ENCODE results near the gene ATP6V1C2.
A peak's percentile ranks its signal among the peaks of the same experiment; 100 is the strongest.

ATP6V1C2 gene

GRCh38 chr2:10792001-10792634 lies 70.7 kb downstream of the ATP6V1C2 start:
- Histone ChIP-seq H3K27me3 (ENCODE audit: insufficient read depth, low read length, poor library complexity) (no peaks in the 10 kb centered on the region), H3K4me3 (ENCODE audit: low read length) (no peak overlapping the region), H4K8ac (ENCODE audit: low read depth, low read length) (no peak overlapping the region), H4K5ac (ENCODE audit: low read length) (no peak overlapping the region), H3K9ac (ENCODE audit: low read length) (no peak overlapping the region), H3K79me1 (ENCODE audit: low read length) (peaks cover 8% of the 10 kb centered on the region), H2BK5ac (ENCODE audit: low read length) (no peak overlapping the region), H2BK15ac (replicated peaks; ENCODE audit: low read depth) (no peak overlapping the region), H3K23ac (ENCODE audit: low read length) (no peak overlapping the region), H3K56ac (ENCODE audit: low read length) (no peak overlapping the region), H2AK5ac (ENCODE audit: low read length) (no peak overlapping the region), H2BK120ac (ENCODE audit: low read depth, low read length) (no peak overlapping the region), H3K36me3 (ENCODE audit: control insufficient read depth, insufficient read depth, low read length) (peaks cover 30% of the 10 kb centered on the region), H3K4me1 (ENCODE audit: control insufficient read depth, low read depth, low read length) (no peaks in the 10 kb centered on the region), H3K27ac (ENCODE audit: low read depth, low read length) (no peak overlapping the region), H3K79me2 (ENCODE audit: control insufficient read depth, insufficient read depth, low read length) (peaks cover 7% of the 10 kb centered on the region), H3K4me2 (ENCODE audit: low read length) (no peak overlapping the region), H3K4ac (ENCODE audit: low read depth, low read length) (no peak overlapping the region), H3K18ac (ENCODE audit: low read length) (no peak overlapping the region)
- no CpG with 5 or more reads among the region's 2 CpGs for WGBS (ENCODE audit: extremely low coverage, insufficient coverage, low lambda C conversion rate)
- no peak for DNase-seq

- no peak overlapping the region for H2BK15ac ChIP-seq (replicated peaks; ENCODE audit: low read depth)
- peaks cover 8% of the 10 kb centered on the region for H3K79me2 ChIP-seq (ENCODE audit: control insufficient read depth, insufficient read depth, low read length)
- no peak overlapping the region for H3K9ac ChIP-seq (ENCODE audit: low read length)
- peaks cover 27% of the 10 kb centered on the region for H3K36me3 ChIP-seq (ENCODE audit: control insufficient read depth, insufficient read depth, low read length)
- no peak overlapping the region for H3K4ac ChIP-seq (ENCODE audit: low read depth, low read length)
- H2BK120ac ChIP-seq (ENCODE audit: low read depth, low read length): no peak overlapping the region
- no peak overlapping the region for H2AK5ac ChIP-seq (ENCODE audit: low read length)
- H4K8ac ChIP-seq (ENCODE audit: low read depth, low read length): no peak overlapping the region
- no peaks in the 10 kb centered on the region for H3K4me1 ChIP-seq (ENCODE audit: control insufficient read depth, low read depth, low read length)
- no peak overlapping the region for H2BK5ac ChIP-seq (ENCODE audit: low read length)
- H3K56ac ChIP-seq (ENCODE audit: low read length): no peak overlapping the region
- no peak overlapping the region for H3K18ac ChIP-seq (ENCODE audit: low read length)
- H3K27ac ChIP-seq (ENCODE audit: low read depth, low read length): no peak overlapping the region
- H3K23ac ChIP-seq (ENCODE audit: low read length): no peak overlapping the region
- no peak overlapping the region for H3K4me3 ChIP-seq (ENCODE audit: low read length)
- no CpG with 5 or more reads among the region's 17 CpGs for WGBS (ENCODE audit: extremely low coverage, insufficient coverage, low lambda C conversion rate)
- H3K79me1 ChIP-seq (ENCODE audit: low read length): peaks cover 8% of the 10 kb centered on the region
- H3K4me2 ChIP-seq (ENCODE audit: low read length): no peak overlapping the region
- H3K27me3 ChIP-seq (ENCODE audit: insufficient read depth, low read length, poor library complexity): no peaks in the 10 kb centered on the region
- DNase-seq: peak; percentile 48
- H4K5ac ChIP-seq (ENCODE audit: low read length): no peak overlapping the region
These were observed 71.4 kb downstream of the ATP6V1C2 start for GRCh38 chr2:10792660-10793400.

- WGBS (ENCODE audit: extremely low coverage, insufficient coverage, low lambda C conversion rate): no CpG with 5 or more reads among the region's 1 CpG
- no peak overlapping the region for H3K56ac ChIP-seq (ENCODE audit: low read length)
- H3K18ac ChIP-seq (ENCODE audit: low read length): no peak overlapping the region
- DNase-seq: no peak
- H4K8ac ChIP-seq (ENCODE audit: low read depth, low read length): no peak overlapping the region
- no peak overlapping the region for H3K9ac ChIP-seq (ENCODE audit: low read length)
- H2BK5ac ChIP-seq (ENCODE audit: low read length): no peak overlapping the region
- H2AK5ac ChIP-seq (ENCODE audit: low read length): no peak overlapping the region
- peaks cover 12% of the 10 kb centered on the region for H3K79me2 ChIP-seq (ENCODE audit: control insufficient read depth, insufficient read depth, low read length)
- no peak overlapping the region for H2BK120ac ChIP-seq (ENCODE audit: low read depth, low read length)
- peaks cover 23% of the 10 kb centered on the region for H3K36me3 ChIP-seq (ENCODE audit: control insufficient read depth, insufficient read depth, low read length)
- H3K4me1 ChIP-seq (ENCODE audit: control insufficient read depth, low read depth, low read length): no peaks in the 10 kb centered on the region
- H2BK15ac ChIP-seq (replicated peaks; ENCODE audit: low read depth): no peak overlapping the region
- H4K5ac ChIP-seq (ENCODE audit: low read length): no peak overlapping the region
- H3K27me3 ChIP-seq (ENCODE audit: insufficient read depth, low read length, poor library complexity): no peaks in the 10 kb centered on the region
- no peak overlapping the region for H3K4me2 ChIP-seq (ENCODE audit: low read length)
- no peak overlapping the region for H3K4ac ChIP-seq (ENCODE audit: low read depth, low read length)
- no peak overlapping the region for H3K23ac ChIP-seq (ENCODE audit: low read length)
- H3K27ac ChIP-seq (ENCODE audit: low read depth, low read length): no peak overlapping the region
- H3K4me3 ChIP-seq (ENCODE audit: low read length): no peak overlapping the region
- H3K79me1 ChIP-seq (ENCODE audit: low read length): peaks cover 9% of the 10 kb centered on the region
These were observed 72.4 kb downstream of the ATP6V1C2 start for GRCh38 chr2:10793816-10794215.

- H3K27ac ChIP-seq (ENCODE audit: low read depth, low read length): no peak overlapping the region
- H3K4me3 ChIP-seq (ENCODE audit: low read length): no peak overlapping the region
- H3K4me2 ChIP-seq (ENCODE audit: low read length): no peak overlapping the region
- H2BK120ac ChIP-seq (ENCODE audit: low read depth, low read length): no peak overlapping the region
- no peak overlapping the region for H4K8ac ChIP-seq (ENCODE audit: low read depth, low read length)
- no peak overlapping the region for H3K9ac ChIP-seq (ENCODE audit: low read length)
- no peak overlapping the region for H3K4ac ChIP-seq (ENCODE audit: low read depth, low read length)
- no peak overlapping the region for H2BK5ac ChIP-seq (ENCODE audit: low read length)
- WGBS (ENCODE audit: extremely low coverage, insufficient coverage, low lambda C conversion rate): no CpG with 5 or more reads among the region's 5 CpGs
- no peak overlapping the region for H2AK5ac ChIP-seq (ENCODE audit: low read length)
- H3K23ac ChIP-seq (ENCODE audit: low read length): no peak overlapping the region
- H3K79me1 ChIP-seq (ENCODE audit: low read length): peaks cover 12% of the 10 kb centered on the region
- peaks cover 20% of the 10 kb centered on the region for H3K36me3 ChIP-seq (ENCODE audit: control insufficient read depth, insufficient read depth, low read length)
- H4K5ac ChIP-seq (ENCODE audit: low read length): no peak overlapping the region
- no peak overlapping the region for H3K18ac ChIP-seq (ENCODE audit: low read length)
- H3K27me3 ChIP-seq (ENCODE audit: insufficient read depth, low read length, poor library complexity): no peaks in the 10 kb centered on the region
- H2BK15ac ChIP-seq (replicated peaks; ENCODE audit: low read depth): no peak overlapping the region
- H3K56ac ChIP-seq (ENCODE audit: low read length): no peak overlapping the region
- peaks cover 17% of the 10 kb centered on the region for H3K79me2 ChIP-seq (ENCODE audit: control insufficient read depth, insufficient read depth, low read length)
- DNase-seq: no peak
- H3K4me1 ChIP-seq (ENCODE audit: control insufficient read depth, low read depth, low read length): no peaks in the 10 kb centered on the region
These were observed 73.4 kb downstream of the ATP6V1C2 start for GRCh38 chr2:10794876-10795275.

- Histone ChIP-seq H3K79me2 (ENCODE audit: control insufficient read depth, insufficient read depth, low read length) (peaks cover 22% of the 10 kb centered on the region), H3K27ac (ENCODE audit: low read depth, low read length) (no peak overlapping the region), H3K79me1 (ENCODE audit: low read length) (peaks cover 12% of the 10 kb centered on the region), H3K56ac (ENCODE audit: low read length) (no peak overlapping the region), H3K9ac (ENCODE audit: low read length) (no peak overlapping the region), H2BK5ac (ENCODE audit: low read length) (no peak overlapping the region), H3K36me3 (ENCODE audit: control insufficient read depth, insufficient read depth, low read length) (peaks cover 19% of the 10 kb centered on the region), H2BK120ac (ENCODE audit: low read depth, low read length) (no peak overlapping the region), H3K4me3 (ENCODE audit: low read length) (no peak overlapping the region), H4K5ac (ENCODE audit: low read length) (no peak overlapping the region), H3K4ac (ENCODE audit: low read depth, low read length) (no peak overlapping the region), H2BK15ac (replicated peaks; ENCODE audit: low read depth) (no peak overlapping the region), H3K27me3 (ENCODE audit: insufficient read depth, low read length, poor library complexity) (no peaks in the 10 kb centered on the region), H3K4me1 (ENCODE audit: control insufficient read depth, low read depth, low read length) (no peaks in the 10 kb centered on the region), H3K18ac (ENCODE audit: low read length) (no peak overlapping the region), H2AK5ac (ENCODE audit: low read length) (no peak overlapping the region), H3K4me2 (ENCODE audit: low read length) (no peak overlapping the region), H4K8ac (ENCODE audit: low read depth, low read length) (no peak overlapping the region), H3K23ac (ENCODE audit: low read length) (no peak overlapping the region)
- WGBS (ENCODE audit: extremely low coverage, insufficient coverage, low lambda C conversion rate): no CpG with 5 or more reads among the region's 7 CpGs
- no peak for DNase-seq
These were observed 74.1 kb downstream of the ATP6V1C2 start for GRCh38 chr2:10795508-10796046.
